Cardiac muscle cell (in vitro differentiated cells and primary cell): ENCODE results near the gene ATP11A. TPM values are rescaled to one million over a fixed set of nuclear protein-coding genes. Genes with fewer than 3 reads are reported as not detected.

ENCODE experiments used
- DNase-seq, 2 donors: peaks; one replicate each; pipeline versions ENCODE4 v3.0.0 to v3.0.0-alpha.2; 2010 to 2017; ENCODE audit warnings: low read depth in 1 of 2, low spot score in 1 of 2
- H3K27ac ChIP-seq: fragments of 200-600 bp; sonication (generic); 2 replicates; pipeline ENCODE4 v1.5.1; 2016
- H3K27me3 ChIP-seq: fragments of 200-600 bp; sonication (generic); 2 replicates; pipeline ENCODE4 v1.6.0; 2016; ENCODE audit warnings: control low read depth
- H3K36me3 ChIP-seq: fragments of 200-600 bp; sonication (generic); 2 replicates; pipeline ENCODE4 v1.5.1; 2016; ENCODE audit warnings: control low read depth
- H3K4me1 ChIP-seq: fragments of 200-600 bp; sonication (generic); 2 replicates; pipeline ENCODE4 v1.8.1; 2017; ENCODE audit warnings: low read depth, mild to moderate bottlenecking, mixed run types
- H3K4me3 ChIP-seq: fragments of 200-600 bp; sonication (generic); 2 replicates; pipeline ENCODE4 v1.5.1; 2016; ENCODE audit warnings: mild to moderate bottlenecking
- H3K9me3 ChIP-seq: fragments of 200-600 bp; sonication (generic); 2 replicates; pipeline ENCODE4 v1.5.1; 2017; ENCODE audit warnings: low read depth, mild to moderate bottlenecking, control low read depth
- CTCF ChIP-seq: IDR thresholded peaks from 2 replicates; pipeline ENCODE4 v1.5.1; 2012; ENCODE audit warnings: low read depth, mild to moderate bottlenecking, low read length
- polyA plus RNA-seq: library from polyadenylated mRNA; unstranded; fragments of >200 nt; fragmentation: Nextera tagmentation; extraction: Ambion mirVana; gene quantifications from 2 replicates; pipeline ENCODE4 v1.2.1, GENCODE V29; 2016
- total RNA-seq: library from RNA; depleted of rRNA; stranded (reverse); fragments of >200 nt; gene quantifications from 2 replicates; pipeline ENCODE4 v1.2.3, GENCODE V29; 2016

ATP11A gene
- total and polyA plus RNA-seq, 2 experiments from 2014 or later: 38.0 to 42.9 TPM

GRCh38 chr13:112685896-112686295, 3.9 kb upstream of the ATP11A start:
- H3K36me3 ChIP-seq: no peaks in the 10 kb centered on the region
- no peak for DNase-seq
- no peak overlapping the region for H3K27ac ChIP-seq
- H3K9me3 ChIP-seq: no peaks in the 10 kb centered on the region
- H3K4me3 ChIP-seq: no peak overlapping the region
- TF ChIP-seq CTCF: no peak
- H3K27me3 ChIP-seq: no peaks in the 10 kb centered on the region
- peaks cover 4% of the 10 kb centered on the region for H3K4me1 ChIP-seq

GRCh38 chr13:112686364-112686763, 3.5 kb upstream of the ATP11A start:
- Histone ChIP-seq H3K4me1 (peaks cover 4% of the 10 kb centered on the region), H3K36me3 (no peaks in the 10 kb centered on the region), H3K9me3 (no peaks in the 10 kb centered on the region), H3K4me3 (no peak overlapping the region), H3K27me3 (no peaks in the 10 kb centered on the region), H3K27ac (no peak overlapping the region)
- TF ChIP-seq CTCF: no peak
- no peak for DNase-seq

- DNase-seq: no peak
- no peak for TF ChIP-seq CTCF
Measured at GRCh38 chr13:112686987-112687386, 2.9 kb upstream of the ATP11A start.

GRCh38 chr13:112687836-112688559, 1.8 kb upstream of the ATP11A start:
- Histone ChIP-seq H3K36me3 (no peaks in the 10 kb centered on the region), H3K9me3 (no peaks in the 10 kb centered on the region), H3K27ac (no peak overlapping the region), H3K27me3 (no peaks in the 10 kb centered on the region), H3K4me3 (no peak overlapping the region), H3K4me1 (peaks cover 10% of the 10 kb centered on the region)
- TF ChIP-seq CTCF: no peak
- DNase-seq: no peak

More at GRCh38 chr13:112686987-112687386, 2.9 kb upstream of the ATP11A start:
- no peaks in the 10 kb centered on the region for H3K27me3 ChIP-seq
- H3K36me3 ChIP-seq: no peaks in the 10 kb centered on the region
- no peak overlapping the region for H3K27ac ChIP-seq
- no peaks in the 10 kb centered on the region for H3K9me3 ChIP-seq
- H3K4me1 ChIP-seq: peaks cover 4% of the 10 kb centered on the region
- no peak overlapping the region for H3K4me3 ChIP-seq

GRCh38 chr13:112688560-112689302, 1.1 kb upstream of the ATP11A start:
- Histone ChIP-seq H3K9me3 (no peaks in the 10 kb centered on the region), H3K4me1 (peaks cover 10% of the 10 kb centered on the region), H3K27ac (peak overlapping the region; percentile 93), H3K4me3 (no peak overlapping the region), H3K27me3 (no peaks in the 10 kb centered on the region), H3K36me3 (no peaks in the 10 kb centered on the region)
- no peak for TF ChIP-seq CTCF
- DNase-seq: no peak
